Measurements from ENCODE around the gene SH3RF3.
"Not testable (repeated sequence)": the region's sequence is repeated elsewhere in the genome, so short reads cannot be mapped to it uniquely, and the experiment has no call there.

Gene SH3RF3

DNA sequence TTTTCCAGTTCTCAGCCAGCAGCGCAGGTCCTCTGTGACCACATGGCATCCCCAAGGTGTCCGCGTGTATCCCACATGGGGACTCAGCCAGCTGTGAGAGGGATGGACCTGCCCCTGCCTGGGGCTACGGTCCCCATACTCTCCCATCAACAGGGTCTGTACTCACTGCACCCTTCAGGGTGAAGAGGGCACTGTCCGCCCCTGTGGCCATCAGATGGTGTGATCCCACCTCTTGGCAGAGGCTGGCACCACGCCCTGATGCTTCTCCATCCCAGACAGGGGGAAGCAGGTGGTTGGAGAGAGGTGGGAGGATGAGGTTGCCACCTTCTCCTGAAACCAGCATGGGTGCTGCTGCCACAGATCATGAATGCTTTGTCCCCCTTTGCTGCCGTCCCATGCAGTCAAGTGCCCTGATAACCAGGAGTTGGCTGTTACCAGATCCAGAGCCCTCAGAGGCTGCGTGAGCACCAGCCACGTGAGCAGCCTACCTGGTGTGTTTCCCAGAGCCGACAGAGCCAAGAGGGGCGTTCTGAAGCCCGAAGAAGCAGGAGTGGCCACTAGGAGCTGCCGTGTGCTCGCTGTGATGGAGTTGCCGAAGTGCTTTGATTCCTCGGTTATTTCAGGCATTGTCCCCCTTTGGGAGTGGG lies 93.9 kb downstream of the SH3RF3 start:
- TF ChIP-seq, protein P1, sequence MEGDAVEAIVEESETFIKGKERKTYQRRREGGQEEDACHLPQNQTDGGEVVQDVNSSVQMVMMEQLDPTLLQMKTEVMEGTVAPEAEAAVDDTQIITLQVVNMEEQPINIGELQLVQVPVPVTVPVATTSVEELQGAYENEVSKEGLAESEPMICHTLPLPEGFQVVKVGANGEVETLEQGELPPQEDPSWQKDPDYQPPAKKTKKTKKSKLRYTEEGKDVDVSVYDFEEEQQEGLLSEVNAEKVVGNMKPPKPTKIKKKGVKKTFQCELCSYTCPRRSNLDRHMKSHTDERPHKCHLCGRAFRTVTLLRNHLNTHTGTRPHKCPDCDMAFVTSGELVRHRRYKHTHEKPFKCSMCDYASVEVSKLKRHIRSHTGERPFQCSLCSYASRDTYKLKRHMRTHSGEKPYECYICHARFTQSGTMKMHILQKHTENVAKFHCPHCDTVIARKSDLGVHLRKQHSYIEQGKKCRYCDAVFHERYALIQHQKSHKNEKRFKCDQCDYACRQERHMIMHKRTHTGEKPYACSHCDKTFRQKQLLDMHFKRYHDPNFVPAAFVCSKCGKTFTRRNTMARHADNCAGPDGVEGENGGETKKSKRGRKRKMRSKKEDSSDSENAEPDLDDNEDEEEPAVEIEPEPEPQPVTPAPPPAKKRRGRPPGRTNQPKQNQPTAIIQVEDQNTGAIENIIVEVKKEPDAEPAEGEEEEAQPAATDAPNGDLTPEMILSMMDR (IDR thresholded peaks at IDR 0.05; ENCODE audit: poor library complexity, severe bottlenecking): no peak
- DNase-seq (ENCODE audit: low spot score) (no peak), ATAC-seq (ENCODE audit: low read depth) (no peak)
- Histone ChIP-seq H3K4me3 (ENCODE audit: severe bottlenecking) (no peak overlapping the region), H3K9me3 (ENCODE audit: severe bottlenecking) (no peaks in the 10 kb centered on the region), H3K36me3 (ENCODE audit: low read depth) (no peaks in the 10 kb centered on the region), H3K27me3 (ENCODE audit: insufficient read depth, poor library complexity, severe bottlenecking) (no peaks in the 10 kb centered on the region), H3K27ac (ENCODE audit: poor library complexity, severe bottlenecking) (no peak overlapping the region), H3K4me1 (ENCODE audit: insufficient read depth, poor library complexity, severe bottlenecking) (no peaks in the 10 kb centered on the region)

DNA sequence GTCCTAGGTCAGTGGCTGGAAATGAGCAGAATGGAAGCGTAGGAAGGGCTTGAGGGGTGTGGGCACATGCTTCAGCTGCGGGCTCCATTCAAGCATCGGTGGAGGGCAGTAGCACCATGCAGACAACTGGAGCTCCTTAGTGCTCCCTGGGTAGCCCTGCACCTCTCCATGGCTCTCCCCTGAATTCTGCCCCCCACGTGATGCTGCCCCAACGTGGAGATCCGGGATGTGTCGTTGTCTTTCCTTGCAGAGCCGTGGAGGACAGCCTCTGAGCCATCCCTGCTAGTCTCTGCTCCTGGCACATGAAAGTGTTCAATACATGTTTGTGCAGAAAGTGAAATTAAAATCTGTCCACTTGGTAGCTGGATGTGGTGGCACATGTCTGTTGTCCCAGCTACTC lies 94.5 kb downstream of the SH3RF3 start:
- DNase-seq (ENCODE audit: low spot score) (no peak), ATAC-seq (ENCODE audit: low read depth) (no peak)
- TF ChIP-seq, protein P1 (IDR thresholded peaks at IDR 0.05; ENCODE audit: poor library complexity, severe bottlenecking): no peak
- Histone ChIP-seq H3K4me1 (ENCODE audit: insufficient read depth, poor library complexity, severe bottlenecking) (no peaks in the 10 kb centered on the region), H3K27me3 (ENCODE audit: insufficient read depth, poor library complexity, severe bottlenecking) (no peaks in the 10 kb centered on the region), H3K4me3 (ENCODE audit: severe bottlenecking) (no peak overlapping the region), H3K36me3 (ENCODE audit: low read depth) (no peaks in the 10 kb centered on the region), H3K9me3 (ENCODE audit: severe bottlenecking) (no peaks in the 10 kb centered on the region), H3K27ac (ENCODE audit: poor library complexity, severe bottlenecking) (no peak overlapping the region)

DNA sequence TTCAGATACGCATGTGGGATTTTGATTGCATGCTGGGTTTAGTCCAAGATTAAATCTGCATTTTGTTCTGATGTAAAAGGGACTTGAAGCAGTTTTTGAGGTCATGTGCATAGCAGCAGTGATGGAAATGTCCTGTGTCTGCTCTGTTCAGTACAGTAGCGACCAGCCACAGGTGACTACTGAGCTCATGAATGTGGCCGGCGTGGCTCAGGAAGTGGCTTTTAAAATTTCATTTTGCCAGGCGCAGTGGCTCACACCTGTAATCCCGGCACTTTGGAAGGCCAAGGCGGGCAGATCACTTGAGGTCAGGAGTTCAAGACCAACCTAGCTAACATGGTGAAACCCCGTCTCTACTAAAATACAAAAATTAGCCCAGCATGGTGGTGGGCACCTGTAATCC lies 95.3 kb downstream of the SH3RF3 start:
- H3K27ac ChIP-seq (ENCODE audit: poor library complexity, severe bottlenecking); DNase-seq (ENCODE audit: low spot score); H3K4me1 ChIP-seq (ENCODE audit: insufficient read depth, poor library complexity, severe bottlenecking); H3K4me3 ChIP-seq (ENCODE audit: severe bottlenecking); H3K27me3 ChIP-seq (ENCODE audit: insufficient read depth, poor library complexity, severe bottlenecking); ATAC-seq (ENCODE audit: low read depth); H3K36me3 ChIP-seq (ENCODE audit: low read depth); H3K9me3 ChIP-seq (ENCODE audit: severe bottlenecking): not testable (repeated sequence)

DNA sequence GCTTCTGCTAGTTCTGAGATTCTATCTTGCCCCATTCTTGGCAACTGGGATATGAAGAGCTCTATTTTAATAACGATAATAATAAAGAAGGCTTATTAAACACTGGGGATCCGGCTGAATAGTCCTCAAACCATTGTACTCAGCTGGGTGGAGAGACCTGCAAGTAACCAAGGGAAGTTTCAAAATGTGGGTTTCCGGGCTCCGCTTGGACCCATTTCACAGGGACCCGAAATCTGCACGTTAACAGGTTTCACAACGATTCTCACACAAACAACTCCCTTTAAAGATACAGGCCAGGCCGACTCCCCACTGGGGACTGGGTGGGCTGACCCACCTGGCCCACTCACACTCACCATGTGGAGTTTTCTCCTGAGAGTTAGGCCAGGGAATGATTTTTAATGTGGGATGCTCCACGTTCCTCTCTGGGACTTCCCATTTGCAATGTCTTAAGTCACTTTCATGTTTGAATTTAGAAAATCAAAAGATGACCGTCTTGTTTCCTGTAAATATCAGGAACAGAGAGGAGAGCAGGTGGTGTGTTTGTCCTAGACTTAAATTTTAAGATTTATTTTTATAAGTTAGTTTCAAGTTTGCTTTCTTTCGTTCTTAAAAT lies 96.3 kb downstream of the SH3RF3 start:
- Histone ChIP-seq H3K27ac (ENCODE audit: poor library complexity, severe bottlenecking) (no peak overlapping the region), H3K4me3 (ENCODE audit: severe bottlenecking) (no peak overlapping the region)

DNA sequence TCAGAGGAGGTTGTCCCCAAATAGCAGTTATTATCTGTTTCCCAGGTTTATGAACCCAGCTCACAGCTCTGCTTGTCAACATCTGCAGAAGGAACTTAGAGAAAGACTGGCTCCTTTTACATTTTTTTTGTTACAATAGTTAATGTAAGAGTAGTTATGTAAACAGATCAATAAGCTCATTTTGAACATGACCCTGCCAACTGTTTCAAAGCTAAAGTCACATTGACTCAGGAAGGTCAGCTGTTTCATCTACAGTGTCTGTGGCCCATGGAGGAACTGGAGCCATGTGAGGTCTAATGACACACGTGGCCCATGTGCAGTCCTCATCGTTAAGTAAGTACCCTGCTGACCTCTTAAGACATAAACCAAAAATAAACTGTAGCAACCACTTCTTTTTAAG lies 97.1 kb downstream of the SH3RF3 start:
- no peak for ATAC-seq (ENCODE audit: low read depth)
- TF ChIP-seq, protein P1 (IDR thresholded peaks at IDR 0.05; ENCODE audit: poor library complexity, severe bottlenecking): no peak
- Histone ChIP-seq H3K4me1 (ENCODE audit: insufficient read depth, poor library complexity, severe bottlenecking) (peaks cover 14% of the 10 kb centered on the region), H3K9me3 (ENCODE audit: severe bottlenecking) (no peaks in the 10 kb centered on the region), H3K27me3 (ENCODE audit: insufficient read depth, poor library complexity, severe bottlenecking) (no peaks in the 10 kb centered on the region), H3K4me3 (ENCODE audit: severe bottlenecking) (no peak overlapping the region), H3K27ac (ENCODE audit: poor library complexity, severe bottlenecking) (no peak overlapping the region), H3K36me3 (ENCODE audit: low read depth) (no peaks in the 10 kb centered on the region)
- no peak for DNase-seq (ENCODE audit: low spot score)

More for the DNA sequence above, 96.3 kb downstream of the SH3RF3 start:
- TF ChIP-seq, protein P1 (IDR thresholded peaks at IDR 0.05; ENCODE audit: poor library complexity, severe bottlenecking): no peak
- H3K4me1 ChIP-seq (ENCODE audit: insufficient read depth, poor library complexity, severe bottlenecking): peaks cover 8% of the 10 kb centered on the region
- ATAC-seq (ENCODE audit: low read depth) (no peak), DNase-seq (ENCODE audit: low spot score) (no peak)
- no peaks in the 10 kb centered on the region for H3K27me3 ChIP-seq (ENCODE audit: insufficient read depth, poor library complexity, severe bottlenecking)
- H3K36me3 ChIP-seq (ENCODE audit: low read depth): no peaks in the 10 kb centered on the region
- H3K9me3 ChIP-seq (ENCODE audit: severe bottlenecking): no peaks in the 10 kb centered on the region

All from RWPE2 (cell line).